GM12874 (cell line): ENCODE data around the gene CLTC.

Experiments
- TF ChIP-seq, protein P1 (sequence below): IDR thresholded peaks from 2 replicates; pipeline ENCODE4 v1.5.1; 2011; ENCODE audit warnings: low read depth, mild to moderate bottlenecking, control low read depth, low read length, moderate library complexity; ENCODE audit not compliant: insufficient read depth

Gene CLTC

GRCh38 chr17:59699218-59699617 is 79.5 kb downstream of the CLTC start:
- TF ChIP-seq, protein P1, sequence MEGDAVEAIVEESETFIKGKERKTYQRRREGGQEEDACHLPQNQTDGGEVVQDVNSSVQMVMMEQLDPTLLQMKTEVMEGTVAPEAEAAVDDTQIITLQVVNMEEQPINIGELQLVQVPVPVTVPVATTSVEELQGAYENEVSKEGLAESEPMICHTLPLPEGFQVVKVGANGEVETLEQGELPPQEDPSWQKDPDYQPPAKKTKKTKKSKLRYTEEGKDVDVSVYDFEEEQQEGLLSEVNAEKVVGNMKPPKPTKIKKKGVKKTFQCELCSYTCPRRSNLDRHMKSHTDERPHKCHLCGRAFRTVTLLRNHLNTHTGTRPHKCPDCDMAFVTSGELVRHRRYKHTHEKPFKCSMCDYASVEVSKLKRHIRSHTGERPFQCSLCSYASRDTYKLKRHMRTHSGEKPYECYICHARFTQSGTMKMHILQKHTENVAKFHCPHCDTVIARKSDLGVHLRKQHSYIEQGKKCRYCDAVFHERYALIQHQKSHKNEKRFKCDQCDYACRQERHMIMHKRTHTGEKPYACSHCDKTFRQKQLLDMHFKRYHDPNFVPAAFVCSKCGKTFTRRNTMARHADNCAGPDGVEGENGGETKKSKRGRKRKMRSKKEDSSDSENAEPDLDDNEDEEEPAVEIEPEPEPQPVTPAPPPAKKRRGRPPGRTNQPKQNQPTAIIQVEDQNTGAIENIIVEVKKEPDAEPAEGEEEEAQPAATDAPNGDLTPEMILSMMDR = no peak

GRCh38 chr17:59699786-59700185 is 80.1 kb downstream of the CLTC start:
- TF ChIP-seq, protein P1 = no peak

DNA sequence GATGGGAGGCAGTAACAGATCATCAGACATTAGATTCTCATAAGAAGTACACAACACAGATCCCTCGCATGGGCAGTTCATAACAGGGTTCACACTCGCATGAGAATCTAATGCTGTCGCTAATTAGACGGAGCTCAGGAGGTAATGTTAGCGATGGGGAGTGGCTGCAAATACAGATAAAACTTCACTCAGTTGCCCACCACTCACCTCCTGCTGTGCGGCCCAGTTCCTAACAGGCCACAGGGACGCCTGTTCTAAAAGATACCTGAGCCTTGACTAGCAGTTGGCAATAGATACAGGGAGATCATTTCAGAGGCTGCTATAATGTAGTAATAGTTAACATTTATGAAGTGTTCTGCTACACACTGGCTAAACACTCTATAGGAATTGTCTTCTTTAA is 82.6 kb downstream of the CLTC start:
- TF ChIP-seq, protein P1 = no peak

- TF ChIP-seq, protein P1 = no peak
Observed at GRCh38 chr17:59707149-59707970, 87.7 kb downstream of the CLTC start, which contains the start of the genes PTRH2 and VMP1. TSS of gene PTRH2 (minus strand) at chr17:59707430. CDS start at chr17:59697978, 9,452 bp downstream. TSS of gene VMP1 (plus strand) at chr17:59707654. CDS start at chr17:59731447, 23,793 bp downstream.

DNA sequence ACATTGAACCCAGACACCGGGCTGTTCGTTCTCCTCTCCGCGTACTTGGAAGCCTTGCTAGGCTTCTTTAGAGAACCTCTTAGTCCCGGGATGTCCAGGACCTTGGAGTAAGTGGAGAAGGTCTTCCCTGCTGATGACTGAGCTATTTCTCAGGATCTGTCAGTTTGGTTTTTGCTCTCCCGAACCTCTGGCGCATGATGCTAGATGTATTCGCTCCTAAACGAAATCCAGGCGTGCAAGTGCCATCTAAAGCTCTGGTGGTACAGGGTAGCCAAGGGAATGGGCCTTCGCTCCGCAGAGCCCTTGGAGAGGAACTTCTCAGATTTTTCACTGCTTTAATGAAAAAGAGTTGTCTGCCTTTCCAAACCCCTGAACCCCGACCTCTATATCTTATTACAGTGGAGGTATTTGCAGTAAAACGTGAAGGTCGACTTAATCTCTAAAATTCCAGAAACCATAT is 88.3 kb downstream of the CLTC start:
- TF ChIP-seq, protein P1 = no peak

GRCh38 chr17:59711936-59712335 is 92.2 kb downstream of the CLTC start:
- TF ChIP-seq, protein P1 = no peak

DNA sequence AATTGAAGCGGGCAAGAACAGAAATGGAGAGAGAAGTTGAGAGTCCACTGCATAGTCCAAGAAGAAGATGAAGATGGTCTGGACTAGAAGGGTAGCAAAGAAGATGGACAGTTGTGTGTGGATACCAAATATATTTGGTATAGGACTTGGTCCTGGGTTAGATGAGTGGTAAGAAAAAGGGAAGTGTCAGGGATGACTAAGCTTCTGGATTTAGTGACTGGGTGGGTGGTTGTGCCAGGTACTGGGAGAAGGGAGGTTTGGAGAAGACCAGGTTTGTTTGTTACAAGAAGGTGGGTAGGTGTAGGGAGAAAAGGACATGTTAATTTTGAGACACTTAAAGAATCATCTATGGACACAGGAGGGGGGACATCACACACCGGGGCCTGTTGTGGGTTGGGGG is 93.2 kb downstream of the CLTC start:
- TF ChIP-seq, protein P1 = no peak
